ENCODE results near the gene NEUROG2. TPM values are rescaled to one million over a fixed set of nuclear protein-coding genes. Genes with fewer than 3 reads are reported as not detected.

Gene NEUROG2
- total and polyA plus RNA-seq, 2 of the 8 experiments (the other 6 are each of a cell fraction or from before 2014, with no cell fraction given) = 0.03 TPM; not detected in 1

- no peak overlapping the region for H2BK120ac ChIP-seq (replicated peaks; ENCODE audit: low read depth, low read length)
- POLR2A ChIA-PET (ENCODE audit: partially characterized antibody) = no interaction called here
- DNase-seq (ENCODE audit: low read depth in 1 of 2, low spot score in 2 of 2) = no peak
- TF ChIP-seq HDAC6 (IDR thresholded peaks at IDR 0.05; ENCODE audit: low read depth, low read length) (no peak), KDM1A (IDR thresholded peaks at IDR 0.05; ENCODE audit: borderline replicate concordance, low read length) (no peak), POU5F1 (IDR thresholded peaks at IDR 0.05; ENCODE audit: low read depth, low read length) (no peak), BRCA1 (IDR thresholded peaks at IDR 0.05; ENCODE audit: low read depth, low read length) (no peak), SRF (IDR thresholded peaks at IDR 0.05; ENCODE audit: low read depth, low read length) (no peak)
Measured at GRCh38 chr4:112526061-112526460, 10.1 kb upstream of the NEUROG2 start.

More at GRCh38 chr4:112526061-112526460, 10.1 kb upstream of the NEUROG2 start:
- no peak overlapping the region for H3K4me2 ChIP-seq (ENCODE audit: insufficient read depth in 1 of 2, low read depth in 2 of 2, low read length in 2 of 2)
- peaks cover 3 to 12% (median 3%) of the 10 kb centered on the region in 4 experiments; a peak in 5 of 7 replicates for H3K4me1 ChIP-seq (replicated peaks in 1 of 4; ENCODE audit: control insufficient read depth in 3 of 4, insufficient read depth in 4 of 4, low read length in 3 of 4)
- no peak overlapping the region for H2BK12ac ChIP-seq (ENCODE audit: low read depth, low read length)
- no peaks in the 10 kb centered on the region for H3K79me1 ChIP-seq (ENCODE audit: low read depth, low read length)
- no peak overlapping the region for H3K23ac ChIP-seq (ENCODE audit: insufficient read length)
- peaks cover 3% of the 10 kb centered on the region for H3K23me2 ChIP-seq (ENCODE audit: low read depth, low read length)
- WGBS, 2 experiments (ENCODE audit: extremely low coverage in 1 of 2, insufficient coverage in 1 of 2, insufficient read length in 1 of 2, insufficient replicate concordance in 2 of 2, low coverage in 1 of 2, low lambda C conversion rate in 2 of 2, missing lambda C conversion rate in 1 of 2) = 52% methylated on average over 1 of the region's 1 CpG; no CpG with 5 or more reads in 1 of the 2 experiments
- no peak overlapping the region for H4K8ac ChIP-seq (ENCODE audit: extremely low read depth, insufficient read depth, low read length)
- H2BK20ac ChIP-seq (ENCODE audit: low read length) = no peak overlapping the region
- CTCF ChIA-PET (ENCODE audit: partially characterized antibody) = interaction anchor here (1.1 to 7.8 kb wide), 5 partner anchors 157 to 239 kb away, joined by 3 to 133 read pairs (median 3); no protein-coding TSS in a partner anchor
- peaks cover 19 to 39% (median 27%) of the 10 kb centered on the region in 4 experiments for H3K27me3 ChIP-seq (replicated peaks in 1 of 4; ENCODE audit: control insufficient read depth in 3 of 4, extremely low read depth in 1 of 4, insufficient read depth in 3 of 4, low read length in 3 of 4)
- H4K20me1 ChIP-seq (replicated peaks in 1 of 2; ENCODE audit: control insufficient read depth in 1 of 2, insufficient read depth in 2 of 2, low read length in 2 of 2) = peaks cover 0 to 3% of the 10 kb centered on the region in 2 experiments
- no peaks in the 10 kb centered on the region for H3K9me3 ChIP-seq (ENCODE audit: insufficient read depth in 2 of 2, low read depth in 1 of 2, low read length in 1 of 2)
- H3K36me3 ChIP-seq (ENCODE audit: control insufficient read depth in 2 of 4, insufficient read depth in 4 of 4, low read length in 3 of 4) = no peaks in the 10 kb centered on the region
- no peak overlapping the region for H4K91ac ChIP-seq (replicated peaks; ENCODE audit: insufficient read length, low read length)
- no peak overlapping the region for H2BK15ac ChIP-seq (ENCODE audit: low read length)
- no peak overlapping the region for H3K4me3 ChIP-seq (ENCODE audit: extremely low read depth in 1 of 4, insufficient read depth in 2 of 4, low read depth in 3 of 4, low read length in 4 of 4)
- no peak overlapping the region for H3K18ac ChIP-seq (ENCODE audit: extremely low read depth, low read length)
- H3K14ac ChIP-seq (ENCODE audit: insufficient read length) = no peak overlapping the region
- H3K79me2 ChIP-seq (ENCODE audit: control insufficient read depth in 1 of 2, insufficient read depth in 2 of 2, low read length in 2 of 2) = no peaks in the 10 kb centered on the region
- H3K9ac ChIP-seq (replicated peaks in 1 of 4; ENCODE audit: extremely low read depth in 1 of 4, low read depth in 3 of 4, low read length in 3 of 4) = no peak overlapping the region
- no peak overlapping the region for H3K56ac ChIP-seq (replicated peaks; ENCODE audit: insufficient read length, low read depth, low read length)
- H3K27ac ChIP-seq (ENCODE audit: low read depth, low read length) = no peak overlapping the region
- no peak overlapping the region for H4K5ac ChIP-seq (ENCODE audit: insufficient read length, low read depth, low read length)
- no peak overlapping the region for H3K4ac ChIP-seq (replicated peaks; ENCODE audit: insufficient read length, low read depth, low read length)
- no peak overlapping the region for H2AK5ac ChIP-seq (ENCODE audit: low read depth, low read length)
- H2BK5ac ChIP-seq (ENCODE audit: low read depth, low read length) = no peak overlapping the region
- no peak overlapping the region for H2AFZ ChIP-seq (ENCODE audit: low read length)
- no peak for FAIRE-seq

All from H1 (cell line).